ENCODE measurements around the gene STIM1. TPM values are rescaled to one million over a fixed set of nuclear protein-coding genes. Genes with fewer than 3 reads are reported as not detected.

STIM1 gene
- total RNA-seq, 1 donor = 57.9 TPM

- Histone ChIP-seq H3K4me2 (ENCODE audit: insufficient read depth, low read length) (peak overlapping the region; percentile 69), H2AFZ (ENCODE audit: low read length) (no peak overlapping the region), H3K79me2 (ENCODE audit: insufficient read depth, low read length) (peaks cover 54% of the 10 kb centered on the region), H4K20me1 (ENCODE audit: insufficient read depth, low read length) (no peaks in the 10 kb centered on the region), H3K4me3 (ENCODE audit: insufficient read depth, low read length) (peak overlapping the region; percentile 32), H3K9me3 (ENCODE audit: low read depth, low read length) (no peaks in the 10 kb centered on the region), H3K4me1 (ENCODE audit: insufficient read depth, low read length) (peaks cover 22% of the 10 kb centered on the region), H3K27me3 (ENCODE audit: insufficient read depth, low read length) (no peaks in the 10 kb centered on the region), H3K36me3 (ENCODE audit: insufficient read depth, low read length) (no peaks in the 10 kb centered on the region), H3K27ac (ENCODE audit: low read depth, low read length) (peak overlapping the region; percentile 92)
- TF ChIP-seq, protein P1, sequence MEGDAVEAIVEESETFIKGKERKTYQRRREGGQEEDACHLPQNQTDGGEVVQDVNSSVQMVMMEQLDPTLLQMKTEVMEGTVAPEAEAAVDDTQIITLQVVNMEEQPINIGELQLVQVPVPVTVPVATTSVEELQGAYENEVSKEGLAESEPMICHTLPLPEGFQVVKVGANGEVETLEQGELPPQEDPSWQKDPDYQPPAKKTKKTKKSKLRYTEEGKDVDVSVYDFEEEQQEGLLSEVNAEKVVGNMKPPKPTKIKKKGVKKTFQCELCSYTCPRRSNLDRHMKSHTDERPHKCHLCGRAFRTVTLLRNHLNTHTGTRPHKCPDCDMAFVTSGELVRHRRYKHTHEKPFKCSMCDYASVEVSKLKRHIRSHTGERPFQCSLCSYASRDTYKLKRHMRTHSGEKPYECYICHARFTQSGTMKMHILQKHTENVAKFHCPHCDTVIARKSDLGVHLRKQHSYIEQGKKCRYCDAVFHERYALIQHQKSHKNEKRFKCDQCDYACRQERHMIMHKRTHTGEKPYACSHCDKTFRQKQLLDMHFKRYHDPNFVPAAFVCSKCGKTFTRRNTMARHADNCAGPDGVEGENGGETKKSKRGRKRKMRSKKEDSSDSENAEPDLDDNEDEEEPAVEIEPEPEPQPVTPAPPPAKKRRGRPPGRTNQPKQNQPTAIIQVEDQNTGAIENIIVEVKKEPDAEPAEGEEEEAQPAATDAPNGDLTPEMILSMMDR (IDR thresholded peaks at IDR 0.05; ENCODE audit: extremely low read depth, low read depth, low read length) = no peak
- DNase-seq (ENCODE audit: insufficient read length, low spot score, missing footprints) = peak; percentile 90
These were observed 49.9 kb downstream of the STIM1 start for GRCh38 chr11:3905080-3905953.

DNA sequence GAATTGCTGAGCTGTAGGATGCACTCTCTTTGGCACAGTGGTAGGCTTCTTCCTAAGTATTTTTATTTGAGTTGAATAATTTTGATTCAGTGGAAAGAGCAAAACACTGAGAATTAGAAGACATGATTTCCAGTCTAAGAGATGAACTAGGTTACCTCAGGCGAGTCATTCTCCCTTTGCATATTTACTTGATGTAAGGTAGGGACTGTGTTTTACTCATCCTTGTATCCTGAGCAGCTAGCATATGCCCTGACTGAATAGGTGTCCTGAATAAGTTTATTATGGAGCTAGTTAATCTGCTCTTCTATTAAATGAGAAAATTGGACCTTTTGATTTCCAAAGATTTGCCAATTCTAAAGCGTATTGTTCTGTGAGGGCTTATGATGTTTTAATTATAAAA is 50.7 kb downstream of the STIM1 start:
- Histone ChIP-seq H3K27ac (ENCODE audit: low read depth, low read length) (peak overlapping the region; percentile 92), H3K9me3 (ENCODE audit: low read depth, low read length) (no peaks in the 10 kb centered on the region), H3K27me3 (ENCODE audit: insufficient read depth, low read length) (no peaks in the 10 kb centered on the region), H3K4me3 (ENCODE audit: insufficient read depth, low read length) (no peak overlapping the region), H3K79me2 (ENCODE audit: insufficient read depth, low read length) (peaks cover 52% of the 10 kb centered on the region), H2AFZ (ENCODE audit: low read length) (no peak overlapping the region), H3K4me1 (ENCODE audit: insufficient read depth, low read length) (peaks cover 22% of the 10 kb centered on the region), H4K20me1 (ENCODE audit: insufficient read depth, low read length) (no peaks in the 10 kb centered on the region), H3K4me2 (ENCODE audit: insufficient read depth, low read length) (peak overlapping the region; percentile 69), H3K36me3 (ENCODE audit: insufficient read depth, low read length) (no peaks in the 10 kb centered on the region)
- TF ChIP-seq, protein P1 (IDR thresholded peaks at IDR 0.05; ENCODE audit: extremely low read depth, low read depth, low read length) = no peak
- DNase-seq (ENCODE audit: insufficient read length, low spot score, missing footprints) = no peak

DNA sequence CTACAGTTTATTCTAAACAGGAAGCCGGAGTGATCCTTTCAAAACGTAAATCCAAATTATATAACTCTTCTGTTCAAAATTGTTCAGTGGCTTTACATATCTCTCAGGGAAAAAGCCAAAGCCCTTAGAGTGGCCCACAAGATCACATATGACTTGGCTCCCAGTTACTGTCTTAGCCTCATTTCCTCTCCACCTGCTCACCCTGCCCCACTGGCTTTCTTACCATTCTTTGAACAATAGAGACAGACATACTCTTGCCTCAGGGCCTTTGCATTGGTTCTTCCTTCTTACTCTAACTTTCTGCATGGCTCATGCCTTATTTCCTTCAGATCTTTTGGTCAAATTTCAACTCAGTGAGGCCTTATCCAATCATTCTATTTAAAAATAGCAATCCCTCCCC is 52.1 kb downstream of the STIM1 start:
- no peaks in the 10 kb centered on the region for H3K27me3 ChIP-seq (ENCODE audit: insufficient read depth, low read length)
- no peak overlapping the region for H3K4me3 ChIP-seq (ENCODE audit: insufficient read depth, low read length)
- no peak overlapping the region for H2AFZ ChIP-seq (ENCODE audit: low read length)
- TF ChIP-seq, protein P1 (IDR thresholded peaks at IDR 0.05; ENCODE audit: extremely low read depth, low read depth, low read length) = no peak
- peaks cover 2% of the 10 kb centered on the region for H4K20me1 ChIP-seq (ENCODE audit: insufficient read depth, low read length)
- peaks cover 42% of the 10 kb centered on the region for H3K79me2 ChIP-seq (ENCODE audit: insufficient read depth, low read length)
- H3K27ac ChIP-seq (ENCODE audit: low read depth, low read length) = no peak overlapping the region
- no peaks in the 10 kb centered on the region for H3K9me3 ChIP-seq (ENCODE audit: low read depth, low read length)
- H3K36me3 ChIP-seq (ENCODE audit: insufficient read depth, low read length) = no peaks in the 10 kb centered on the region
- no peak overlapping the region for H3K4me2 ChIP-seq (ENCODE audit: insufficient read depth, low read length)
- no peak for DNase-seq (ENCODE audit: insufficient read length, low spot score, missing footprints)
- peaks cover 22% of the 10 kb centered on the region for H3K4me1 ChIP-seq (ENCODE audit: insufficient read depth, low read length)

GRCh38 chr11:3909901-3910300 is 54.4 kb downstream of the STIM1 start:
- TF ChIP-seq, protein P1 (IDR thresholded peaks at IDR 0.05; ENCODE audit: extremely low read depth, low read depth, low read length) = no peak
- no peak overlapping the region for H2AFZ ChIP-seq (ENCODE audit: low read length)
- H3K4me1 ChIP-seq (ENCODE audit: insufficient read depth, low read length) = peaks cover 15% of the 10 kb centered on the region
- no peak overlapping the region for H3K4me2 ChIP-seq (ENCODE audit: insufficient read depth, low read length)
- no peaks in the 10 kb centered on the region for H3K27me3 ChIP-seq (ENCODE audit: insufficient read depth, low read length)
- H3K9me3 ChIP-seq (ENCODE audit: low read depth, low read length) = no peaks in the 10 kb centered on the region
- no peaks in the 10 kb centered on the region for H3K36me3 ChIP-seq (ENCODE audit: insufficient read depth, low read length)
- H3K79me2 ChIP-seq (ENCODE audit: insufficient read depth, low read length) = peaks cover 29% of the 10 kb centered on the region
- H4K20me1 ChIP-seq (ENCODE audit: insufficient read depth, low read length) = peaks cover 2% of the 10 kb centered on the region
- DNase-seq (ENCODE audit: insufficient read length, low spot score, missing footprints) = no peak
- H3K4me3 ChIP-seq (ENCODE audit: insufficient read depth, low read length) = no peak overlapping the region
- no peak overlapping the region for H3K27ac ChIP-seq (ENCODE audit: low read depth, low read length)

All from osteoblast (primary cell).